ENCODE measurements around the gene SPIRE2. TPM values are rescaled to one million over a fixed set of nuclear protein-coding genes. Genes with fewer than 3 reads are reported as not detected.

The SPIRE2 gene
- total and polyA plus RNA-seq, 2 of the 13 experiments (the other 11 are each of a cell fraction or from before 2014, with no cell fraction given), result 13.3 to 37.5 TPM

- TF ChIP-seq TSC22D2 (CRISPR knock-in tag; IDR thresholded peaks at IDR 0.05; ENCODE audit: borderline replicate concordance), result peak; percentile 51; the same call in 1 of the 2 replicates
- TF ChIP-seq, protein P1, sequence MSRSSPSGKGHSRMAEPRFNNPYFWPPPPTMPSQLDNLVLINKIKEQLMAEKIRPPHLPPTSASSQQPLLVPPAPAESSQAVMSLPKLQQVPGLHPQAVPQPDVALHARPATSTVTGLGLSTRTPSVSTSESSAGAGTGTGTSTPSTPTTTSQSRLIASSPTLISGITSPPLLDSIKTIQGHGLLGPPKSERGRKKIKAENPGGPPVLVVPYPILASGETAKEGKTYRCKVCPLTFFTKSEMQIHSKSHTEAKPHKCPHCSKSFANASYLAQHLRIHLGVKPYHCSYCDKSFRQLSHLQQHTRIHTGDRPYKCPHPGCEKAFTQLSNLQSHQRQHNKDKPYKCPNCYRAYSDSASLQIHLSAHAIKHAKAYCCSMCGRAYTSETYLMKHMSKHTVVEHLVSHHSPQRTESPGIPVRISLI (CRISPR knock-in tag; IDR thresholded peaks at IDR 0.05; ENCODE audit: borderline replicate concordance), result no peak
- peak; percentile 77; the same call in 1 of the 2 replicates for TF ChIP-seq ZNF337 (CRISPR knock-in tag; IDR thresholded peaks at IDR 0.05; ENCODE audit: borderline replicate concordance, low read depth)
- TF ChIP-seq AHR (CRISPR knock-in tag; IDR thresholded peaks at IDR 0.05), result peak; percentile 68; the same call in 1 of the 2 replicates
- TF ChIP-seq MTA3 (CRISPR knock-in tag; IDR thresholded peaks at IDR 0.05), result no peak
- no peak for TF ChIP-seq GZF1 (CRISPR knock-in tag; IDR thresholded peaks at IDR 0.05)
- peak; percentile 79 for TF ChIP-seq PTBP1 (IDR thresholded peaks at IDR 0.05; ENCODE audit: low read depth, low read length, poor library complexity, severe bottlenecking)
- TF ChIP-seq ZNF432 (CRISPR knock-in tag; IDR thresholded peaks at IDR 0.05; ENCODE audit: borderline replicate concordance), result no peak
- TF ChIP-seq ZNF17 (CRISPR knock-in tag; IDR thresholded peaks at IDR 0.05), result peak; percentile 92; the same call in 1 of the 2 replicates
- peak; percentile 48; the same call in 1 of the 2 replicates for TF ChIP-seq TFAP4 (IDR thresholded peaks at IDR 0.05; ENCODE audit: borderline replicate concordance, low read depth)
- TF ChIP-seq HNRNPLL (IDR thresholded peaks at IDR 0.05; ENCODE audit: low read depth, low read length, poor library complexity, severe bottlenecking), result peak; percentile 72
- TF ChIP-seq ZNF496 (CRISPR knock-in tag; IDR thresholded peaks at IDR 0.05; ENCODE audit: insufficient replicate concordance), result no peak
- peak; percentile 34 for TF ChIP-seq TEAD3 (CRISPR knock-in tag; optimal IDR thresholded peaks at IDR 0.05; ENCODE audit: borderline replicate concordance)
- TF ChIP-seq PRDM15 (CRISPR knock-in tag; IDR thresholded peaks at IDR 0.05), result peak; percentile 54; the same call in 1 of the 2 replicates
- TF ChIP-seq GFI1 (CRISPR knock-in tag; IDR thresholded peaks at IDR 0.05; ENCODE audit: borderline replicate concordance), result peak; percentile 90
- TF ChIP-seq ZNF232 (CRISPR knock-in tag; IDR thresholded peaks at IDR 0.05; ENCODE audit: borderline replicate concordance), result peak; percentile 81
- peak; percentile 86 for TF ChIP-seq ZNF274 (CRISPR knock-in tag; IDR thresholded peaks at IDR 0.05)
- no peak for TF ChIP-seq TRIM24 (CRISPR knock-in tag; IDR thresholded peaks at IDR 0.05)
- TF ChIP-seq ZNF75D (CRISPR knock-in tag; IDR thresholded peaks at IDR 0.05; ENCODE audit: borderline replicate concordance), result peak; percentile 70; the same call in 1 of the 2 replicates
These were observed 45.1 kb downstream of the SPIRE2 start, which contains the start of gene TCF25 (continued) for GRCh38 chr16:89873109-89873971.

Data from HepG2 (cell line).